Vein endothelial cell (primary cell): ENCODE data around the gene ZNF823. TPM values are rescaled to one million over a fixed set of nuclear protein-coding genes. Genes with fewer than 3 reads are reported as not detected.

Experiments used
- small RNA-seq: library from RNA; depleted of rRNA; stranded (forward); fragments of <200 nt; gene quantifications from one replicate; pipeline ENCODE3, GENCODE V24; 2012
- total RNA-seq: library from RNA; depleted of rRNA; stranded (reverse); fragments of >200 nt; gene quantifications from 2 replicates; pipeline ENCODE4 v1.2.3, GENCODE V29; 2012

ZNF823 gene
- 6.9 and 9.9 TPM in 2 replicates for total RNA-seq

GRCh38 chr19:11738746-11739620 is at the start of gene ZNF823:
Gene ZNF823, minus strand, starts transcription at chr19:11738946. Its CDS starts 127 bp downstream, at chr19:11738819.

GRCh38 chr19:11766597-11767591 is 28.1 kb upstream of the ZNF823 start, which contains the start of gene ZNF441:
Gene ZNF441, plus strand, starts transcription at chr19:11767000. Its CDS starts 194 bp downstream, at chr19:11767194.

Small RNAs within 50 kb of the gene (small RNA-seq; reads per million reads assigned to genes)
- gene ZNF833P = not detected

Other genes with a start within 250 kb of the ZNF823 start
- gene ZNF653, start 233.1 kb downstream of the ZNF823 start, total RNA-seq = 5.4 and 7.5 TPM in 2 replicates
- 24.6 and 35.6 TPM in 2 replicates for gene ECSIT, start 209.8 kb downstream of the ZNF823 start, total RNA-seq
- not detected in 2 replicates for gene CNN1, start 200.1 kb downstream of the ZNF823 start, total RNA-seq
- gene ELOF1, start 179.7 kb downstream of the ZNF823 start, total RNA-seq = 35.0 and 43.4 TPM in 2 replicates
- under 0.01 TPM in 1 of 2 replicates, not detected in the other for gene ACP5, start 161.3 kb downstream of the ZNF823 start, total RNA-seq
- gene ZNF627, start 141.5 kb downstream of the ZNF823 start, total RNA-seq = 20.9 and 21.1 TPM in 2 replicates
- gene ZNF441, start 28.1 kb upstream of the ZNF823 start, total RNA-seq = 5.6 and 6.4 TPM in 2 replicates
- 0.65 and 1.8 TPM in 2 replicates for gene ZNF491, start 59.6 kb upstream of the ZNF823 start, total RNA-seq
- 8.2 and 9.7 TPM in 2 replicates for gene ZNF440, start 75.3 kb upstream of the ZNF823 start, total RNA-seq
- 0.33 and 3.4 TPM in 2 replicates for gene ZNF439, start 109.8 kb upstream of the ZNF823 start, total RNA-seq
- gene ZNF69, start 148.8 kb upstream of the ZNF823 start, total RNA-seq = 3.3 and 12.8 TPM in 2 replicates
- 5.2 and 8.0 TPM in 2 replicates for gene ZNF700, start 186.2 kb upstream of the ZNF823 start, total RNA-seq
- gene ZNF763, start 226.1 kb upstream of the ZNF823 start, total RNA-seq = 0.33 and 2.4 TPM in 2 replicates